PFSK-1 (cell line): ENCODE data around the gene CREB3L1.

Experiments used
- FOXP2 ChIP-seq: optimal IDR thresholded peaks from 2 replicates; pipeline ENCODE3; 2011; ENCODE audit warnings: borderline replicate concordance, control low read depth, inconsistent platforms; ENCODE audit not compliant: insufficient read depth; ENCODE audit errors: extremely low read length, extremely low read depth
- POLR2AphosphoS5 ChIP-seq: IDR thresholded peaks from 2 replicates; pipeline ENCODE4 v1.6.1; 2012; ENCODE audit warnings: low read depth, mild to moderate bottlenecking, control low read depth, low read length, moderate library complexity
- REST ChIP-seq, 2 experiments: IDR thresholded peaks; 2 replicates each; pipeline versions ENCODE4 v1.6.1 to v1.8.0; 2011 to 2012; ENCODE audit warnings: low read depth in 2 of 2, low read length in 2 of 2, control low read depth in 1 of 2, inconsistent platforms in 1 of 2, mild to moderate bottlenecking in 1 of 2, moderate library complexity in 1 of 2; ENCODE audit not compliant: insufficient read depth in 1 of 2
- SIN3A ChIP-seq: IDR thresholded peaks from 2 replicates; pipeline ENCODE4 v1.6.1; 2012; ENCODE audit warnings: mild to moderate bottlenecking, low read length, moderate library complexity, borderline replicate concordance; ENCODE audit not compliant: insufficient read depth
- TAF1 ChIP-seq: IDR thresholded peaks from 2 replicates; pipeline ENCODE4 v1.6.1; 2012; ENCODE audit warnings: low read length, control low read depth, borderline replicate concordance; ENCODE audit not compliant: insufficient read depth

Gene CREB3L1

GRCh38 chr11:46293641-46294103 lies 16.2 kb downstream of the CREB3L1 start:
- TF ChIP-seq SIN3A (no peak), REST (IDR thresholded peaks at IDR 0.05; ENCODE audit: insufficient read depth in 1 of 2, low read depth in 2 of 2, low read length in 2 of 2) (no peak), POLR2AphosphoS5 (no peak), TAF1 (no peak), FOXP2 (no peak)

GRCh38 chr11:46294365-46295309 lies 17.2 kb downstream of the CREB3L1 start:
- no peak for TF ChIP-seq FOXP2
- no peak for TF ChIP-seq REST (IDR thresholded peaks at IDR 0.05; ENCODE audit: insufficient read depth in 1 of 2, low read depth in 2 of 2, low read length in 2 of 2)
- no peak for TF ChIP-seq SIN3A
- TF ChIP-seq TAF1 = no peak
- no peak for TF ChIP-seq POLR2AphosphoS5

- TF ChIP-seq FOXP2 = no peak
- TF ChIP-seq POLR2AphosphoS5 = no peak
- no peak for TF ChIP-seq REST (IDR thresholded peaks at IDR 0.05; ENCODE audit: insufficient read depth in 1 of 2, low read depth in 2 of 2, low read length in 2 of 2)
- TF ChIP-seq TAF1 = no peak
- TF ChIP-seq SIN3A = no peak
Measured at GRCh38 chr11:46295312-46296058, 18.0 kb downstream of the CREB3L1 start.

- no peak for TF ChIP-seq TAF1
- no peak for TF ChIP-seq REST (IDR thresholded peaks at IDR 0.05; ENCODE audit: insufficient read depth in 1 of 2, low read depth in 2 of 2, low read length in 2 of 2)
Measured at GRCh38 chr11:46296059-46296527, 18.6 kb downstream of the CREB3L1 start.
